GM21515 (cell line): ENCODE measurements around the gene YTHDF1.
"Not testable (repeated sequence)": the region's sequence is repeated elsewhere in the genome, so short reads cannot be mapped to it uniquely, and the experiment has no call there.

ENCODE experiments used
- ATAC-seq: cut with Tn5 transposase; IDR thresholded peaks from one replicate; pipeline ENCODE4 v1.9.1; 2021; ENCODE audit not compliant: unreplicated experiment

Gene YTHDF1

DNA sequence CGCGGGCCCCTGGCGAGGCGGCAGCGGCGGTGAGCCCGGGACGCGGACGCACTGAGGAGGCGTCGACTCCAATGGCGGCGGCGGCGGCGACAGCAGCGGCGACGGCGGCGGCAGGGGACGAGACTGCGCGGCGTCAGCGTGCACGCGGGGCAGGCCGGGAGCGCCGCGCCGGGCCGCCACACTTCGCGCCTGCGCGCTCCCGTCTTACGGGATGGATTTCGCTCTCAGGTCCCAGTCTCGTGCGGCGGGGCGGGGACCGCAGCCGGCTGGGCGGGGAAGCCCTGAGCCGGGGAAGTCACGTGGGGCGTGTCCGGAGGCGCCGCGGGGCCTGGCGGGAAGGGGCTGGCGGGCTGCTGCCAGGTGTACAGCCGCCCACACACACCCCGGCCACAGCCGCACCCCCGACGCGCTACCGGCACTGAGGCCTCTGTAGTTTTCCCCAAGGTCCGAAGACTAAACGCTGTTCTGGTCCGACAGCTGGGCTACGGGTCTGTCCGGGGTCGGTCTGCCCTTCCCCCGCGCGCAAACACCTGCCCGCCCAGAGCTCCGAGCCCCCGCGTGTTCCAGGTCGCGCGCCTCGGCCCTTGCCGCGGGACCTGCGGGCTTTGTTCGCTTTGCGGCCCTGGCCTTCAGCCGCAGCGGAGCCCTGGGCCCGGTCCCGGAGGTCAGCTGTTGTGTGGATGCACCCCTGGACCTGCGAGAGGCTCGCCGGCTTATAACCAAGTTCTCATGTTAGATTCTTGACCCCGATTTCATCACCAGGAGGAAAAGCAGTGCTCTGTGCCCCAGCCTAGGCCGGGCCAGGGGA lies at the start of gene YTHDF1:
Gene YTHDF1 (minus strand): TSS at position 91 of the 808 bp plus-strand sequence. CDS start 239 bp downstream, outside the sequence.
- peak; percentile 81 for ATAC-seq

DNA sequence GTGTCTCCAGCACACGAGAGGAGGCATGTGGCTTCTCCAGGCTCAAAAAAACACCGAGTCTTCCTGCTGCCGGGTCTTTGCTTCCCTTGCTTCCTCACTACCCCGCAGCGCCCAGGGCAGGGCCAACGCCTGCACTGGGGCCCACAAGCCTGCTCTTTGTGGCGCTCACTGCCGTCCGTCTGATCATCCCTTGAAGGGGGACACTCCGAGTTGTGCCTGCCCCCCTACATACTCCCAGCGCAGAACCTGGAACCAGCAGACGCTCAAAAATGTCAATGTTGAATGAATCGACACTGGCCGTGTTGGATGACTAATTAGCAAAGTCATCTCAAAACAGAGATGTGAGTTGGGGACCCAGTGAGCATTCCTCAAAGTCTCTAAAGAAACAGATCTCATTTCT lies 48.6 kb upstream of the YTHDF1 start:
- no peak for ATAC-seq

DNA sequence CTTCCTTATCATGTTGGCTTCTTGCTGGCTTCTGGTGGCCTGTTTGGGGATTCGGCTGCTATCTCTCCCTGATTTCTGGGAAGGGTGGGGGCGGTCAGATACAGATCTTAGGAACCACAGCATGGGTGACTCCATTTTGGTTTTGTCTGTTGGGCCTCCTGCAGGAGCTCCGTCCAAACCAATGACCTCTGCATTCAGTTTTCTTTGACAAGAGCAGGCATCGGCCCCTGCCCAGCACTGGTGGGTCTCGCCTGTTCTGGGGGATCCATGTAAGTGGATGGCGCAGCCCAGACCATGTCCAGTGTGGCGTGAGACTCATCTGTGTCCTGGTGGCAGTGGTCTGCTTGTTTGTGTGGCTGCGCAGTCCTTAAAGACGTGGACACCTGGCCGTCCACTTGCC lies 48.1 kb upstream of the YTHDF1 start:
- ATAC-seq: no peak

DNA sequence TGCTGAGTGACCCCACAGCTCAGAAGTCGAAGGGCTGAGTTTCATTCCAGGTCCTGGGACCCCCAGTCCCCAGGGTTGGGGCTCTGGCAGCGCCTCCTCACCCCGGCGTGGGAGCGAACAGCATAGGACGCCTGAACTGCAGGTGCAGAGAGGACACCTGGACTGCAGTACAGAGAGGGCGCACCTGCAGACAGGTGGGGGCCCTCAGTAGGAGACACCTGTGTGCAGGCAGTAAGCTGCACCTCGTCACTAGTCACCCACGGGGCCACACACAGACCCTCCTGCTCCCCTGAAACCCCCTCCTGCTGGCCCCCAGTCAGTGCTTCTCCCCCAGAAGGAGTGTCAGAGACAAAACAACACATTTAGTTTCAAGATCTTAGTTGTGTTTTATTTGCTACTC lies 46.9 kb upstream of the YTHDF1 start:
- no peak for ATAC-seq

DNA sequence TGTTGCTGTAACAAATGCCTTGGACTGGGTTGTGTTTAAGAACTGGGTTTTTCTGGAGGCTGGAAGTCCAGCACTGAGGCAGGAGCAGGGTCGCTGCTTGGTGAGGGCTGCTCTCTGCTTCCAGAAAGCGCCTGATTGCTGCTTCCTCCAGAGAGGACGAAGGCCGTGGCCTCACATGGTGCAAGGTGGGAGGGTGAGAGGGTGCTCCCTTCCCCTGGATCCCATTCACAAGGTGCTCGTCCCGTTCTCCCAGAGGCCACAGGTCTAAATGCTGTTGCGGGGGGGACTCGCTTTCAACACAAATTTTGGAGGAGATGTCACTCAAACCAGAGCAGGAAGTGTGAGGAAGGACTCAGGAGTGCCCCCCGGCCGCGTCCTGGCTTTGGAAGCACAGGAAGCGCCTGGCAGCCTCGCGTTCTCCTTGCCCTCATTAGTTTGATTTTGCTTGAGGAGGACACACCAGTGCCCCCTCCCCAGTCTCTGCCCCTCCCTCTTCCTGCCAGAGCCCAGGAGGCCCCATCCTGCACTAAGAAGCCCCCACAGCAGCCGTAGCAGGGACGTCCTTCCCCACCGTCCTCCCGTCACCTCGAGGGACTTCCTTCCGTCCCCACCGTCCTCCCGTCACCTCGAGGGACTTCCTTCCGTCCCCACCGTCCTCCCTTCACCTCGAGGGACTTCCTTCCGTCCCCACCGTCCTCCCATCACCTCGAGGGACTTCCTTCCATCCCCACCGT lies 46.0 kb upstream of the YTHDF1 start:
- no peak for ATAC-seq

DNA sequence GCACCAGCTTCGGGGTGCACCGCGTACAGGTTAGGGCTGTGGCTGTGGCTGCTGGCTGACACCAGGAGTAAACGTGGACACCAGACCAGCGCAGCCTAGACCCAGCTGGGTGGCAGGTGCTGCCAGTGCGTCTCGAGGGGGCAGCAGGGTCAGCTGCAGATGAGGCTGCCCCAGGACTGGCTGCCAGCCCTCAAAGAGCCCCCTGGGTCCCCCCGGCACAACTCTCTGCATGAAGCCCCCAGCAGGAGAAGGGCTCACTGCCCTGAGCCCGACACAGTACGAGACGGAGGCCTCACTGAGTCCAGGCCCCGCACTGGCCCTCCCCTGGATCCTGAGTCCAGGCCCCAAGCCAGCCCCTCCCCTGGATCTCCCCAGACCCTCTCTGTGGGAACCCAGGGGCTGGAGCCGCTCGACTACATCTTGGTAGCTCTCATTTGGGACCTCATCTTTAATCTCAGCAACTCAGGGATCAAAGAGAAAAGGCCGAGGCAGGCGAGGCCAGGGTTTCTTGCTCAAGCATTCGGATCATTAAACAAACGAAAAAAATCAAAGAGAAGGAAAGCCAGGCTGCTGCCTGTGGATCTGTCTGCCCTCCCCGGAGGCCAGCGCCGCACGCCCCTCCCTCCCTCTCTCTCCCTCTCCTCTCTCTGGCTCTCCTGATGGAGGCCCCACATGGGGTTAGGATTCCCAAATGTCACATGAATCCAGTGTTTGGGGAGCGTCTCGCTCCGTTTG lies 45.3 kb upstream of the YTHDF1 start:
- ATAC-seq: no peak

DNA sequence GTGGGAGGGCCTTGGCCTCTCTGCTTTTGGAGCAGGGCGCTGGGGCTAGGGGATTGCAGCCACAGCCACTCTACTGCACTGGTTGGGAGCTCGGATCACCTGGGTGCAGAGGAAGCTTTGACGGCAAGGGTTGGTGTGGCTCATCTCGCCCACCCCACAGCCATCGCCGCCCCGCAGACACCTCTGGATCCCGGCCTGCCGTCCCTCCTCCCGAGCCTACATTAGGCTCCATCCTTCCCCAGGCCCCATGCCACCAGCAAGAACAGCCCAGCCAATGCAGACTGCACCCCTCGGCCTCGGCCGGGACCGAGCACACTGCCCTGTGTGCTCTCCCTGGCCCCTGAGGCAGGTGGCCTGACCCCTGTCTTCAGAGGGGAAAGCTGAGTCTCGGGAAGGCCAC lies 44.6 kb upstream of the YTHDF1 start:
- ATAC-seq: no peak

DNA sequence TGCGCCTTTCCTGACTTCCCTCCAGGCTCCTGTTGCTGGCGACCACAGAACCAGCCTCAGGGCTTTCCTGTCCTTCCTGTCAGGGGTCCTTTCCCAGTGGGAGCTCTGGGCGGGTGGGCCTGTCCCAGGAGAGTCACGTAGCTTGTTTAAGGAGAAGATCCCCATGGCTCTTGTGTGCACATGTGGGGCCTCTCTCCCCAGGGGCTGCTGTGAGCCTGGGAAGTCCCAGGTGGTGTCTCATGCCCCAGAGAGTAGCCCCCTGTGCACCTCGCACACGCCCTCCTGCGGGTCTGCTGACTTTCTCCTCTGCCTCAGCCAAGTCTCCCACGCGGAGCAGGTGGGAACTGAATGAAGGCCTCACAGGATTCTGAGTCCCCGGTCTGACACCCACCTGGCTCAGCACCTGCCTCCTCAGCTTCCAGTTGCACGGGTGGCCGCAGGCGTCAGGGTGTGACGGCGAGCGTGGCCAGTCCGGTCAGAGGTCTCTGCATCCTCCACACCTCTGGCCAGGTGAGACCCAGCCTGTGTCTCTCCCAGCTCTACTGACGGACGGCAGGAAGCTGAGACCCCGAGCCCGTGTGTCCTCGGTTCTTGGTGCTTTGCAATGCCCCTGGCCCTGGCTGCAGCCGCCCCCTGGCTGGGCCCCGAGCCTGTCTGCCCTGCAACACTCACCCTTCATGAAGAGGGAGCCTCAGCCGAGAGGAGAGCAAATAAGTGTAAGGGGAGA lies 44.0 kb upstream of the YTHDF1 start:
- ATAC-seq: no peak

DNA sequence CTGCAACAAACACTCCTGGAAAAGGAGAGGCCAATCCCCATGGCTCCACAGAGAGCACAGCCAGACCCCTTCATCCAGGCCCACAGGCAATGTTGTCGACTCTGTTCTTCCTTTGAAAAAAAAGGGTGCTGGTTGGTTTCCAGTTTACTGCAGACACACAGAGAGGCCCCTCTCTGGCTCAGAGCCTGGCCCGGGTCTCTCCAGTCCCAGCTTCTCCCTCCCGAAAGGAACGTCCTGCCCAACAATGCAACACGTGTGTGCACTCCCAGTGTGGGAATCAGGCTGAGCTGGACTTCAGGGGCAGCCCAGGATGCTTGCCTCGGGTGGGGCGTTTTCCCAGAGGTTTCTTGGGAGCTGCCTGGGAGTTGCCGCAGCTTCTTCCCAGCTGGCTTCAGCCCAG lies 42.9 kb upstream of the YTHDF1 start:
- ATAC-seq: no peak

DNA sequence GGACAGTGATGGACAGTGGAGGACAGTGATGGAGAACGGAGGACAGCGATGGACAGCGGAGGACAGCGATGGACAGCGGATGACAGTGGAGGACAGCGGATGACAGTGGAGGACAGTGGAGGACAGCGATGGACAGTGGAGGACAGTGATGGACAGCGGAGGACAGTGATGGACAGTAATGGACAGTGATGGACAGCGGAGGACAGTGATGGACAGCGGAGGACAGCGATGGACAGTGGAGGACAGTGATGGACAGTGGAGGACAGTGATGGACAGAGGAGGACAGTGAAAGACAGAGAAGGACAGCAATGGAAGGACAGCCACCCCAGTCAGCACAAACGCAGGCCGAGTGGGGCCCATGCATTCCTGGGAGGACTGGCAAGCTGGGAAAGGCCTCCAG lies 41.7 kb upstream of the YTHDF1 start:
- ATAC-seq: no peak

DNA sequence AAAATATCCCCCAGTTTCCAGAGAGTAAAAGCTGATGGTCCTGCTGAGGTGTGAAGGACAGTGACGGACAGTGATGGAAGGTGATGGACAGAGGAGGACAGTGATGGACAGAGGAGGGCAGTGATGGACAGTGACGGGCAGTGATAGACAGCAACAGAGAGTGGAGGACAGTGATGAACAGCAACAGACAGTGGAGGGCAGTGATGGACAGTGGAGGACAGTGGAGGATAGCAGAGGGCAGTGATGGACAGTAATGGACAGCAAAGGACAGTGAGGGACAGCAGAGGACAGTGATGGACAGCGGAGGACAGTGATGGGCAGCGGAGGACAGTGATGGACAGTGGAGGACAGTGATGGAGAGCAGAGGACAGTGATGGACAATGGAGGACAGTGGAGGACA lies 41.0 kb upstream of the YTHDF1 start:
- ATAC-seq: no peak

DNA sequence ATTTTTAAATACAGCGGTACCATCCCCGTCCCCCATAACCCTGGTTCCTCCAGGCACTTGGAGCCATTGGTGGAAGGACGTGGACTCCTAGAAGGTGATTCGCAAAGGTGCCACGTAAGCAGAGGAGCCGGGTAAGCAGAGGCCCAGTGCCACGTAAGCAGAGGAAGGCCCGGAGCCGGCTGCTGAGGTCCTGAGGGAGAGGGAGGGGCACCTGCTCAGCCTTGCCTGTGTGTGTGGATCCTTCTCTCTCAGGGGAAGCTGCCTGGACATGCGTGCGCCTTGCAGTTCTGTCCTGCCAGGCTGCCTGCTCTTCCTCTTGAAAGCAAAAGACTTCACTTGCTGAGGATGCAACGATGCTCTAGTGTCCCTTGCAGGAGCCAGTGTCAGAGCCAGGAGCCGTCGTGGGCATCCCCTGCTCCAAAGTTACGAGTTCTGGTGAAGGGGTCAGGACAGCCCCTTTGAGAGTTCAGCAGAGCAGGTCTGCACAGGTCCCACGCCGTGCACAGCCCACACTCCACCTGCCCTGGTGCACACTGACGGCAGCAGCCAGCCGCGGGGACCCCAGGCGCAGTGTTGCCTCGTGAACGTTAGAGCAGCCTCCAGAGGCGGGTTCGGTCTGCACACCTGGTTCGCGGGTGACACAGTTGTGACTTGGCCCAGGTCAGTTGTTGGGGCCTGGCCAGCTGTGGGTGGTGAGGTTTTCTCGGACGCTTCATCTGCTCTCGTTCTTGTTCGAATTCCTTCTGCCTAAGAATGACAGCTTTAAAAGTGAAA lies 40.2 kb upstream of the YTHDF1 start:
- no peak for ATAC-seq

DNA sequence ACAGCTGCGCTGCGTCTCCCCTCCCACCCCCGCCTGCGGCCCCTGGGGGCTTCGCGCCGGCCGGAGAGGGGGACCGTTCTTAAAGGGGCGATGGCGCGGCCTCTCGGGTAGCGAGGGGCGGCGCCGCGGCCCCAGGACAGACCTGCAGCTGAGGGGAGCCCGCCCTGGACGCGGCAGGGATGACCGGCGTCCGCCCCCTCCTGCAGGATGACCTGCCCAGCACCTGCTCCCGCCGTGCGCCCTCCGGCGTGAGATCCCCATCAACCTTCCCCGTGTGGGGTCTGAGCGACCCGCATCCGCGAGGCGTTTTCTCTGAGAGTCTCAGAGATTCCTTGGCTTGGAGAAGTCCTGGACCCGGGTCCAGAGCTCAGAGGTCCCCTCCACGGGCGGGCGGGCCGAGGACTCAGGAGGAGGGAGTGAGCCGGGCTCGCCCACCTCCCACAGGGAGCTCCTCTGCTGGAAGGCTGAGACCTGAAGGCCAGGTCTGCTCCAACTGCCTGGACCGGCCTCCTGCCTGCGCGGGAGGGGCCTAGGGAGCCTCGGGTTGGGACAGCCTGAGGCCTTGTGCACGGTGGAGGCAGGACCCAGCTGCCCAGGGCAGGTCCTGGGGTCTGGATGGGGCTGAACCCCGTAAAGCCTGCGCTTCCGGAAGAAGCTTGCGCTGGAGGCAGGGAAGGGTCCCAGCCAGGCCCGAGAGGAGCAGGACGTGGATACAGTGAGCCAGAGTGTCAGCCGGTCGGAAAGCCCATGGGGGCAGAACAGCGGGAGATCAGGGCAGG lies 38.9 kb upstream of the YTHDF1 start:
- no peak for ATAC-seq

DNA sequence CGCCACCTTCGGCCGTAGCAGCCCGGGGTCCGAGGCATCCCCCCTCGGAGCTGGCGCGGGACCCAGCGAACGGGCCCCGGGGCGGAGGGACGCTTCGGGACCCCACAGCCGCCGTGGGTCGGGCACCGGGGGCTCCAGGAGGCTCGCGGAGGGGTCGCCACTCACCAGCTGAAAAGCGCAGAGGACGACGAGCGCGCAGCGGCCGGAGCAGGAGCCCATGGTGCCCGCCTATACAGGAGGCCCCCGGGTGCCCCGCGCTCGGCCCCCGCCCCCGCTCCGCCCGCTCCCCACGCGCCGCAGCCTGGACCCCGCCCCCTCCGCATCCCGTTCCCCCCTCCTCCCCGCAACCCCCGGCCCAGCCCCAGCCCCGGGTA lies 38.3 kb upstream of the YTHDF1 start, which contains the start of gene NKAIN4:
Gene NKAIN4 (minus strand): TSS at position 232 of the 374 bp plus-strand sequence. CDS start 13 bp downstream, at position 219.
- no peak for ATAC-seq

DNA sequence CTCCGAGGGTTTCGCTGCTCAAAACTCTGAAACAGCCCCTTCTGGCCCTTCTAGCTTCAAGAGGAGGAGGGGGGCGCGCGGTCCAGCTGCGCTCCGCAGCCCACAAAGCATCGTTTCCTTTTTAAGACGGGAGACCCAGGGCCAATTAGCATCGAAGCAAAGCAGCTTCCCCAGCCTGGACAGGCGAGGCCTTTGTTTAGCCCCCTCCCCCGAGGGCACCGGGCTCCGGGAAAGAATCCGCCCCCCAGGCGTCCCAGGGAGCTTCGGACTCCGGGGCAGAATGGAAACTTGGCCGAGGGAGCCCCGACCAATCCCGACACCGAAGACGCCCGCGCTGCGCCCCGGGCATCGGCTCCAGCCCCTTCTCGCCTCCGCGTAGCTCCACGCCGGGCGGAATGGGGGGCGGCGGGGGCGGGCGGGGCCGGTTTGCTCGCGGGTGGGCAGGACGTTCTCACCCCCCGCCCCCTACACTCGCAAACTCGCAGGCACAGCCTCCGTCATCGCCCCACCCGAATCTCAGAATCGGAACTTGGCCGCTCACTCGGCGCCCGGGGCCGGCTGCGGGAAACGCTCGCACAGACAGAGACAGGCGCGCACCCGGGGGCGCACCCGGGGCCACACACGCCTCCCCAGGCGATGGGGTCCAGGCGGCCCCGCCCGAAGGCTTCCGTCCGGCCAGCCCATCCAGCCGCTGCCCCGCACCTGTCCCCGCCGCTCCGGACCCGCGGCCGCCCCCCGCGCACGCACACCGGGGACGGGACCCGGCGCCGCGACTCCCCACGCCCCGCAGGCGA lies 37.7 kb upstream of the YTHDF1 start:
- ATAC-seq: no peak

DNA sequence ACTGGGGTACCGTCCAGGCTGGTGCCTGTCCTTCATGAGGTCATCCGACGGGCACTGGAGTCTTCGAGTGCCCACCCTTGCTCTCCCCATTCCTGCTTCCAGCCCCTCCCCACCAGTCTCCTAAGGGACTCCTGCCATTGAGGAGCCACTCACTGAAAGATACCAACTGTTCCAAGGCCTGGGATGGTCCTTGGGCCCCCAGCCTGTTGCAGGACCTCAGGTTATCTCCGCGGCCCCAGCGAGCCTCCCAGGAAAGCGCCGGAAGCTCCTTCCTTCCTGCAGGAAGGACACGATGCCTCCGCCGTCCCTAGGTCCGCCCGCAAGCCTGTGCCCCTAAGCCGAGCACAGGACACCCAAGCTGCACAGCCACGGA lies 37.1 kb upstream of the YTHDF1 start:
- ATAC-seq: no peak

DNA sequence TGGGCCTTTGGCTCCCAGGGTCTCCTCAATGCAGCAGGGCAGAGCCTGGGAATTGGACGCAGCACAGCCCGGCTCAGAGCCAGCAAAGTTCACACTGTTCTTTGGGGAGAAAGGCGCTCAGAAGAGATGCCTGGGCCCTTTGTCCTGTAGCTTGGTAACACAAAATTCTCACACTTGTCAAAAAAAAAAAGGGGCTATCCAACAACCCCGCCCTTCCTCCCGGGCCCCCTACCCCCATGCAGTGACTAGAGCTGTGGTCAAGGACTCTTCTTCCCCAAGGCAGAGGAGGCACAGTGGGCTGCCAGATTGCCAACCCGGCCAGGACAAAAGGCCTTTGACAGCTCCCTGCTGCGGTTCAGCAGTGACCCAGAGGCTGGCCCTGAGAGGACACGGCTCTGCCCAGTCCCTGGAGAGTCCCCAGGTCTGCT lies 36.4 kb upstream of the YTHDF1 start:
- no peak for ATAC-seq

DNA sequence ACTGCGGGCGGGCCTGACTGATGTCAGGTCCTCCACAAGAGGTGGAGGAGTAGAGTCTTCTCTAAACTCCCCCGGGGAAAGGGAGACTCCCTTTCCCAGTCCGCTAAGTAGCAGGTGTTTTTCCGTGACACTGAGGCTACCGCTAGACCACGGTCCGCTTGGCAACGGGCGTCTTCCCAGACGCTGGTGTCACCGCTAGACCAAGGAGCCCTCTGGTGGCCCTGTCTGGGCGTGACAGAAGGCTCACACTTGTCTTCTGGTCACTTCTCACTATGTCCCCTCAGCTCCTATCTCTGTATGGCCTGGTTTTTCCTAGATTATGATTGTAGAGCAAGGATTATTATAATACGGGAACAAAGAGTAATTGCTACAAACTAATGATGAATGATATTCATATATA lies 35.4 kb upstream of the YTHDF1 start:
- not testable (repeated sequence) for ATAC-seq

DNA sequence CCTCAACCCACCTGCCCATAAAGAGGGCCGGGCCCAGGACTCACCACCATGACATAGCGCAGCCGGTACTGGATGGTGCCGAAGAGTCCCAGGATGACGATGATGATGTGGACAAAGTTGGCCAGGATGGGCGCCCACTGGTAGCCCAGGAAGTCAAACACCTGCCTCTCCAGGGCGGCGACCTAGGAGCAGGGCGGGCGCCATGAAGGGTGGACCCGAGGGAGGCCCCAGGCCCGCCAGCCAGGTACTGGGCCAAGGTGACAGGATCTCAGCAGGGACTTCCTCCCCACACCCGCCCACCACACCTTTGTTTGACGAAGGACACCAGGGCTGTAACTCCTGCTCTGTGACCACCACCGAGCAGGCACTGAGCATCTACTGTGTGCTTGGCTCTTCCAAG lies 34.0 kb upstream of the YTHDF1 start:
- no peak for ATAC-seq
